ENCODE measurements around the gene C11orf21.

C11orf21 gene

GRCh38 chr11:2270322-2271076 is 31.2 kb downstream of the C11orf21 start, which contains the start of gene ASCL2:
Gene ASCL2, minus strand, starts transcription at chr11:2270588. Its CDS starts 256 bp downstream, at chr11:2270332.
- DNase-seq, result no peak

DNA sequence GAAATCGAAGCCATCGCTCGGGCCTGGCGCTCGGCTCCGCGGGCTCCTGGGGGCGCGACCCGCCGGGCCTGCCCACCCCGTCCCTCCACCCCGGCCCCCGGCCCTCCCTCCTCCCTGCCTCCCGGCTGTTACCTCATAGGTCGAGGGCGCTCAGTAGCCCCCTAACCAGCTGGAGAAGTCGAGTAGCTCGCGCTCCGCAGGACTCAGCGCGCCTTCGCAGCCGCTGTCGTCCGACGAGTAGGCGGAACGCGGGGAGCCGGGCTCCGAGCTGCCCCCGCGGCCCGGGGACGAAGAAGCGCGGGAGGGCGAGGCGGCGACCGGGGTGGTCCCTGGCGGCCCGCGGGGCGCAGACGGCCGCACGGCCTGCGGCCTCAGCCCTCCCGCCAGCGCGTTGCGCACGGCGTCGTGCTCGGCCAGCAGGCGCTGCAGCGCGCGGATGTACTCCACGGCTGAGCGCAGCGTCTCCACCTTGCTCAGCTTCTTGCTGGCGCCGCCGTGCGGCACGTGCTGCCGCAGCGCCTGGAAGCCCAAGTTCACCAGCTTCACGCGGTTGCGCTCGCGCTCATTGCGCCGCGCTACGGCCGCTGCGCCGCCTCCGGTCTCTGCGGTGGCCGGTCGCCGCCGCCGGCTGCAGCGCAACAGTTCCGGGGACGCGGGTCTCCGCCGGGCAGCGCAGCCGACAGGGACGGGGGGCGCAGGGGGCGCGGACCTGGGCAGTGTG is 32.0 kb downstream of the C11orf21 start:
- DNase-seq, result peak; percentile 76

GRCh38 chr11:2268729-2269600 is 32.8 kb downstream of the C11orf21 start:
- DNase-seq, result peak; percentile 57

DNA sequence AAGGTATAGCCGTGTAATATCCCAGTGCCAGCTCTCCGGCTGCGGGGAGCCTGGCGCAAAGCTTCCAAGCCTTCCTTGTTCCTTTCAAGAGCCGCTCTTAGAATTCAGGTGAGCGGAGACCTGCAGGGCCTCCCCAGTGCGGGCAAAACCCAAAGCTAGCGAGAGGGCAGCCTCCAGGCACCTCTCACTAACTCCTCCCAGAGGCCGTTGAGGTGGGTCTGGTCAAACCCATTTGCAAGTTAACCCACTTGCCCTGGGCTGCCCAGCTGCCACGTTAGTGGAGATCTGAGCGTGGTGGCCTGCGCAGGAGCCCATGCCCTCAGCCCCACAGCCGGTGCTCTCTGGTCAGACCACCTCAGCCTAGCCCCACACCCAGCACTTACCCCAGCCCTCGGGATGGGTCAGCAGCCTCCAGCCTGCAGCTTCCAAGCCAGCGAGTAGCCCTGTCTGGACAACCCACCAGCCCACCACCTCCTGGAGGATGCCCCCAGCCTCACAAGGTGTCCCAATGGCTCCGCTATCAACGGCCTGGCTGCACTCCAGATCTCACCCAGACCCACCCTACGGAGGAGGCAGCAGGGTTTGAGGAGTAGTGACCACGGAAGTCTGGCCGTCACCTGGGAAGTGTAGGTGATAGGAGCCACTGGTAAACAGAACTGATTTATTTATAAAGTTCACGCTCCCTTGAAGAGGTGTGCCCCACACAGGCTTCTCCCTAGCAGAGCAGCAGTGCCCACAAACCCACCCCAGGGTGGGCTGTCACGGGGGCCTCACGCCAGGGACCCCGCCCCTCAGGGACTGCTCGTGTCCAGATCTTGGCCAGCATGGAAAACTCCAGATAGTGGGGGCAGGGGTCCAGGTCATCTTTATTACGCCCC is 33.6 kb downstream of the C11orf21 start:
- no peak for DNase-seq

GRCh38 chr11:2267306-2267850 is 34.3 kb downstream of the C11orf21 start:
- no peak for DNase-seq

- no peak for DNase-seq
Observed at GRCh38 chr11:2266586-2267305, 35.0 kb downstream of the C11orf21 start.

- DNase-seq, result no peak
Observed at GRCh38 chr11:2265854-2266585, 35.7 kb downstream of the C11orf21 start.

DNA sequence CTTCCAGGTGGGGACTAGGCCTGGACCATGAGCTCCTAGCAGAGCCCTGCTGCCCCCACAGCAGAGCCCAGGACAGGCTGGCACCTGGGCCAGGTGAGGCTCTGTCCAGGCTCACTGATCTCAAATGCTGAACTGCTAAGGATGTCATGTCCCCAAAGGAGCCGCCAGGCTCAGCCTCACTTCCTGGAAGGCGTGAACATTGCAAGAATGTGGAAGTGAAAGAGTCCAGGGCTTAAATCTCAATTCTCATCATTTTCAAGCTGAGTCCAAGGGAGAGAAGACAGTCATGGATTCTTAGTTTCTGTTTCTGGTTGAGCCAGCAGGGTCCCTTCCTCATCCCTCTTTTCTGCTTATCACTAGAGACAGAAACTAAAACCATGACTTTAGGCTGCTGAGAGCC is 36.3 kb downstream of the C11orf21 start:
- no peak for DNase-seq

GRCh38 chr11:2264366-2265053 is 37.2 kb downstream of the C11orf21 start:
- DNase-seq, result no peak

- DNase-seq, result no peak
Observed at GRCh38 chr11:2263724-2264360, 37.9 kb downstream of the C11orf21 start.

DNA sequence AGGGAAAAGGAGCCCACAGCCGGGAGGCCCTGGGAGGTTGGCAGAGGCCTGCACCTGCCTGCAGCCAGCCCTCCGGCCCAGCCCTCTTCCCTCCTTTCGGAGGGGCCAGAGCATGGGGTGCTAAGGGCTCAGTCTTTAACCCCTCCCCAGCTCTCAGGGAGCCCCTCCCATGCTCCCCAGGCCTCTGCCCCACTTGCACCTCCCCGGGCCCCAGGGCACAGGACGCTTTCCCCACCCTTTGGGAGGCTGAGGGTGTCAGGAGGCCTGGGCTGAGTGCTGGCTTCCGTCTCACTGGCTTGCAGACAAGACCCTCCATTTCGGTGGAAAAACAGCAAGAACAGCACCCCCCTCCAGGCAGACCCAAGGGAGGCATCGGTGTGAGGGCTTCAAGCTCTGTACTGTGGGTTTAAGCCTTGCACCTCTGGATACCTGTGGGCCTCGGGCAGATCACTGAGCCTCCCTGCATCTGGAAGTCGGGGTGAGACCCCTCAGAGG is 38.6 kb downstream of the C11orf21 start:
- DNase-seq, result no peak

GRCh38 chr11:2262301-2263070 is 39.2 kb downstream of the C11orf21 start:
- no peak for DNase-seq

DNA sequence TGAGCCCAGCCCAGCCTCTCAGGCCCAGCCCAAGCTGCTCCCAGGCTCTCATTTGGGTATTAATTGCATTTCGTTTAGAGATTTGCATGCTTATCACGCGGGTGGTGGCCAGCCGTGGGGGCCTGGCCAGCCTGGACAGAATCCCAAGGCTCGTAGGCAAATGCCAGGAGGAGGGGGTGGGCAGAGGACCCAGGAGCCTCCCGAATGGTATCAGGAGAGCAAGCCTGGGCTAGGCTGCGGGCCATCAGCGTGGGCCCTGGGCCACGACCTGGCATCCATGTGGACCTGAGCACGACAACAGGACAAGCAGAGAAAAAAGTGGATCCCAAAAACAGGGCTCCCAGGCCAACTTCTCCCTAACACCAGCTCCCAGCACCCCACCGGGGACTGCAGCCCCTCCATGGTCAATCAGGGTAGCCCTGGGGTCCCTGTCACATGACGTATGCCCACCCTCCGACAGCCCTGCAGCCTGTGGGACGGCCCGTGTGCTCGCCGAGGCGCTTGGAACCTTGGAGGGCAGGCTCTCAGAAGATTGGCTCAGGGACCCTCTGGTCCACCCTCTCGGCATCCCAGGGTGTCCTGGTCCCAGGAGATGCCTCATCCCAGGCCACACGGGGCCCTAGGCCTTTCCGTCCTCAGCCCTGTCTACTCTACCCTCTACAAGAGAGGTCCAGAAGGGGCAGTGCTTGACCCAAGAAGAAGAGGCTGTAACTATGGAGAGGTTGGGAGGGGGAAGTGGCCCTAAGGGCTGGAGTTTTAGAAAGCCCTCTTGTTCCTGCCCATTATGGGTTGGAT is 40.1 kb downstream of the C11orf21 start:
- DNase-seq, result no peak

DNA sequence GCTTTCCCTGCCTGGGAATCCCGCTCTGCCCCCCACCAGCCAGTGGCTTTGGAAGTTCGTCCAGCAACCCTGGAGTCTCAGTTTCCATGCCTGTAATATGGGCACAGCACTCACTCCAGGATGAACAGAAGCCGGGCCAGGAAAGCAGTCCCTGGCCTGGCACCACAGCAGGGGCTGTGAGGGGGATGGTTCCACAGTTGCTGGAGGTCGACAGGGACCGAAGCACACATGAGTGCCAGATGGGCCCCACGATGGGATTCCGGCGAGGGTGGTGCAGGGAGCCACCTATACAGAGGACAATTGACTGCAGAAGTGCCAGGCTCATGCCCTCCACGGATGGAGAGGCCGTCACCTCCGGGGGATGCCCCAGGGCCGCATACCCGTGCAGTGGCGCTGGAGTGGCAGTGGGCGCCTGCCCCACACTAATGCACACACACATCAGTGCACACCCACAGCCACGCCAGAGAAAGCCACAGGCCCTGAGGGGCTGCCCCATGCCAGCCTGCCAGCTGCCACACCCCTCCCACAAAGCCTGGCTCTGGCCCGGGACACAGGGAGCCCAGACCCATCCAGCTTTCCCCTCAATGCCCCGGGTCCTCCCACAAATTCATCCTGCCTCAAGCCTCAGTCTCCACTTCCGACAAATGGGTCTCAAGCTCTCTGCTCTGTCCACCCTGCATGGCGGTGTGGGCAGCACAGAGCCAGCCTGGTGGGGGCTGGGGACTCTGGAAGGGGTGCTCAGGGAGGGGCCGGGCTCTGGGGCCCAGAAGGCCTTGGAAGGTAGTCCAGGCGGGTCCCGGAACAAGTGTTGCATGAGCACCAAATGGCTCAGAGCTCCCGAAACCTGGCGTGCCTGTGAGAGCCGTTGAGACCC is 41.0 kb downstream of the C11orf21 start:
- DNase-seq, result no peak

DNA sequence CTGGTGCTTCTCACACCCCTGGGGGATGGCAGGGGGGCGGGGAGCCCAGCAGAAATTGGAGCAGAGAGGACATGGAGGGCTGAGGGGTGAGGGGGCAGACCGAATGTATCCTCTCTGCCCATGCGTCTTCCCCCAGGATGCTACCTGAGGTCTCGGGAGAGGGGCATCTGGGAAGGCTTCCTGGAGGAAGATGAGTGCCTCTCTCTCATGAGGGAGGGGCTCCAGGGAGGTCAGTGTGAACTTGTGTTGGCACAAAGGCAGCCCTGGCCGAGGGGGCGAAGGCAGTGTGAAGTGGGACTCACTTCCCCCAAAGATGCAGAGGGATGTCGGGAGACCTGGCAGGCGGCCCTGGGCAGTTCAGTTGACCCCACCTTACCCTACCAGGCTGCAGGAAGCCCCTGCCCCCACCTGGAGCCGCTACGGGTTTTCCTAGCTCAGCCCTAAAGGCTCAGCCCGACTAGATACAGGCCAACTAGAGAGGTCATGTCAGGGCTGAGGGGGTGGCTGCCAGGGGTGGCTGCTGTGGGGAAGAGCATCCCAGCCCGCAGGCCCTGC is 41.7 kb downstream of the C11orf21 start:
- no peak for DNase-seq

GRCh38 chr11:2259466-2259830 is 42.3 kb downstream of the C11orf21 start:
- DNase-seq, result no peak

Data from NCI-H146 (cell line).